GM18508 (cell line): Measurements from ENCODE around the gene CDK6.

ENCODE experiments used
- ATAC-seq: cut with Tn5 transposase; IDR thresholded peaks from one replicate; pipeline ENCODE4 v1.9.1; 2021; ENCODE audit warnings: moderate number of reproducible peaks; ENCODE audit not compliant: insufficient read depth, unreplicated experiment

CDK6 gene

GRCh38 chr7:92830027-92830426 lies 6.3 kb downstream of the CDK6 start:
- no peak for ATAC-seq

DNA sequence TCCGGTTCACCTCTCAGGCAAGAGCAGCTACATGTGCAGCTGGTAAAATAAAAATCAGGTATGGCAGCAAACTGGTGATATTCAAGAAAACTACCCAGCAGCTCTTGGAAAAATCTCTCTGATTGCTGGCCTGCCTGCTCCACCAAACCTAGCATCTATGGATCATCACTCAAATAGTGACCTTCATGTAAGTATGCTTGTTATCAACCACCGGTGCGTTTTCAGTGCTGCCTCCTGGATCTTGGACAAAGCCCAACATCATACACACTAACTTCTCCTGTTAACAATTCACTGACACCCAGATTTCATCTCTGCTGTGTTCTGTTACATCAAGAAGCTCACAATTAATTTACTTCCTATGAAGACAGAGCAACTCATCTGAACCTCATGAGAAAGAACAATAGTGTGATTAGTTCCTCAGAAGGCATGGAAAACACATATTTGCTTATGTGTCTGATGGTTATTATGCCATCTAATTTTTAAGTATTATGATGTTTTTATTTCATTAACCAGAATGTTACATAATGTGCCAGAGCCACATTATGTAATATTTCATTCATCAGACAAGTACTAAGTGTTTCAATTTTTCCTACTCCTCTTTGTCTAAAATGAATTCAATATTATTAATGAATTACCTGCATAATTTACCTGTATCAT lies 8.8 kb downstream of the CDK6 start:
- no peak for ATAC-seq

DNA sequence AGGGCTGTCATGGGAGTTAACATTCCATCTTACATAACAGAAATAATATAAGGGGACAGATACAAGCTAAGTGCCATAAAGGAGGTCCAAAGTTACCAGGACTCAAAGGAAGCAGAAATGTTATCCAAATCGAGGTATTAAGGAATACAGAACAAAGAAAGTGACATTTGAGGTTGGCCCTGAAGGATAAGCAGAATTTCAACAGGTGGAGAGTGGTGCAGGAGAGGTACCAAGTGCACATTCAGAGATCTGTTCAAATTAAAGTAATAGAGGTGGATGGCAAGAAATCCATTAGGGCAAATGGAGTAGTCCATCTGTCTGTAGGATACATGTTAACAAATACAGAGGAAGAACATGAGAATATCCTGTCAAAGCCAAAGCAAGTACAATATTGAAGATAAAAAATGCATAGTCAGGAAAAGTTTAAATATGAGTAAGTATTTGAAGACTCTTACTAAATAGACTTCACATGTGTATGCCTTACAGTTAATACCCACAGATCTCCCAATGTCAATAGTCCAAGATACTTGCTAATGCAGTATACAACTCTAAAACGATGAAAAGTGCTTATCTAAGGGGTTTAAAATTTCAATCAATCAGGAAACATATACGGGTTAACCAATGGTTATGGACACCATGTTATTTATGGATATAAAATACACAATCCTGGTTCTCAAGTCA lies 10.0 kb downstream of the CDK6 start:
- no peak for ATAC-seq

- no peak for ATAC-seq
Measured at GRCh38 chr7:92824901-92825480, 11.4 kb downstream of the CDK6 start.

- no peak for ATAC-seq
Measured at GRCh38 chr7:92824450-92824849, 11.9 kb downstream of the CDK6 start.

DNA sequence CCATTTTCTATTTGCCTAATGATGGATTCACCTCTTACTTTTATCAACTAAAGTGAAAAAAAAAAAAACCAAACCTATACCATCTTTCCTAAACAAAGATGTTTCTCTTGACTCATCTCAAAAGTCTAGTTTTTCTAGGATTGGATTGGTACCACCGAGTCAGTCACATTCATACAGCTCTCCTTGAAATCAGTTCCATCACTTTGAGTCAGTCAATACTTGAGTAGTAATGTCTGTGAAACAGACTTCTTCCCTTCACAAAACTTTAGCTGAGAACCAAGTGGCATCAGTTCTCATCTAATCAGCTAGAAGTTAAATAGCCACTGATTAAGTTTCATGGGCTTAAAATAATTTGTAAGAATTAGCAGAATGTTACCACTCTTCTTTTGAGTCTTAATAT lies 13.3 kb downstream of the CDK6 start:
- ATAC-seq, result no peak

DNA sequence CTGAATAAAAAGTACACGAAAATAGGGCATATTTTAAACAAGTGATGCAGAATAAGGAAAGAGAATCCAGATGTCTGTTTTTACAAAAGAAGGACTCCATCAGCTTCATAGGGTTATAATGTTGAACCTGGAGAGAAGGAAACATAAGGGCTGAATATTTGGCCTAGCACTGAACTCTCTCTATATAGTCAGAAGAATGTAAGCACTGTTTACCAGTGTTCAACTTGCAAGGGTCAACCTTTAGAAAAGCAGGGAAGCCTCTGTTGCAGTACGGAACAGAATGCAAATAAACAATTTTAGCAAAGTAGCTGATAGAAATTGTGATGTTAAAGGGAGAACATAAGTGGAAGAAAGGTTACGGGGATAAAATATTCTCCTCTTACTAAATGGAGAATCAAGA lies 16.2 kb downstream of the CDK6 start:
- ATAC-seq, result no peak

GRCh38 chr7:92817398-92817797 lies 19.0 kb downstream of the CDK6 start:
- ATAC-seq, result no peak

GRCh38 chr7:92815412-92815811 lies 21.0 kb downstream of the CDK6 start:
- no peak for ATAC-seq

DNA sequence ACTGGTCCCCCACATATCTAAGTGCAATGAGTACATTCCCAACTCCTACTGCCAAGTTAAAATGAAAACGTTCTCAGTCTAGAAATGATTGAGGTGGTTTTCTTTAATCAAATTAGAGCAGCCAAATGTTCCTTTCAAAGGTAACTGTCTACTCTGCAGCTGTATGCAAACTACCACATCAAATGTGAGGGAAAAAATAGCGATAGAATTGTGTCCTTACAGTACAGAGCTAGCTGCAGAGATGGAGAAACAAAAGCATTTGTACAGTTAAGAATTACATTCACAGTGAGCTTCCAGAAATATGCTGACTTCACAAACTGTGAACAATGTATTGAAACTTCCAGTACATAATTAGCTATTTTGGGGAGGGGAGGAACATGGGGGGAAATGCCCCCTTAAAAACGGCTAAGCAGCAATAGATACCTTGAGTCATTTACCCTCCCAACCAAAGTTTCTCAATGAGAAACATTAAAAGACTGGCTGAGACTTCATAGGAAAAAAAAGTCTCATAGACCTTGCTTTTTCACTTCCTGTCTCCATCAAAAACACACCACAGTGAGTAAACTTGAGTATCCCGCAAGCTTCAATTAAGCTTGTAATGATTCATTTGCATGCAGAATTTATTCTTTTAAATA lies 22.9 kb downstream of the CDK6 start:
- ATAC-seq, result peak; percentile 32

DNA sequence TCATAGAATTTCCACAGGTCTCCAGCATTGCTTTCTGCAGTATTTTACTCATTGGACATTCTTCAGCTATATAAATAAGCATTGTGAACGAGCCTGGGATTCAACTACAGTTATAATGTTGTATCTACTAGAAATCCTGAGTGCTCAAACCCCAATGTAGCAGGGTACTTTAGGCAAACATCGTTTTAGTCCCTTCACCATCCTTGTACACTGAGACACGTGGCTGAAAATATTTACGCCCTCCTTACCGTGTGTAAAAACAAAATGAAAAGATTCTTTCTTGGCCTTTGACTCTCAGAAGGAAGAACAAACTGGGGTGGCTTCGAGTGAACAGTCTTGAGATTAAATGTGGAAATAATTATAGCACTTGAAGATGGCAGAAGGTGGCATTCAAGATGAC lies 25.2 kb downstream of the CDK6 start:
- no peak for ATAC-seq

DNA sequence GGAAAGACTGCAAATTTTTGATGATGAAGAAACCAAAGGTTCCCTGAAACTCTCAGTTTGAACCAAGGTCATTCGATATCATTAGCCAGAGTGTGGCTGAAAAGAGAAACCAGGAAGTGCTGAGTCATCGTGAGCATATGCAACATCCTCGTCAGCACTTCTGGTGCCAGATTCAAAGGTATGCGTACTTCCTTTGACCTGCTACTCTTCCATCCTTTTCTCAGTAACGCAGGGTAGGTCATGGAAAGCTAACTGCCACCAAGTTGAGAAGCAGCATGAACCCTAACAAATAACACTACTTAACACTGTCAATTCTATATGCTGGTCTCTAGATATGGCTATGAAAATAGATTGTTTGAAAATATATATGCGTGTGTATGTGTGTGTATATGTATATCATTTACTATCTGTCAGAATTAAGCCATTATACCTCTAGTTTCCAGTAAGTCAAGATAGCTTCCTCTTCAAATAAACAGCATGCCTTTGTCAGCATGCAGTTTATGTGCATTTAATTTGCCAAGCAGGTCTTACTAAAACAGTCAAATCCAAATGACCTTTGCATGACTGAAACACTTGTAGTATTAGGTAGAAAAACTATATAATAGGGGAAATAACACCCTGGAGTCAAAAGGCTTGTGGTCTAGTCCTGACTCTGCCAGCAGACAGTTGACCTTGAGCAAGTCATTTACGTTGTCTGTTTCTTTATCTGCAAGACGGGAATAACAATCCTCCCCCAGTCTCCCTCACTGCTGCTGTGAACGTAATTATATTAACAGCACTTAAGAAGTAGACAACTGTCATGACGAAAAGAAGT lies 26.4 kb downstream of the CDK6 start:
- ATAC-seq, result peak; percentile 68

DNA sequence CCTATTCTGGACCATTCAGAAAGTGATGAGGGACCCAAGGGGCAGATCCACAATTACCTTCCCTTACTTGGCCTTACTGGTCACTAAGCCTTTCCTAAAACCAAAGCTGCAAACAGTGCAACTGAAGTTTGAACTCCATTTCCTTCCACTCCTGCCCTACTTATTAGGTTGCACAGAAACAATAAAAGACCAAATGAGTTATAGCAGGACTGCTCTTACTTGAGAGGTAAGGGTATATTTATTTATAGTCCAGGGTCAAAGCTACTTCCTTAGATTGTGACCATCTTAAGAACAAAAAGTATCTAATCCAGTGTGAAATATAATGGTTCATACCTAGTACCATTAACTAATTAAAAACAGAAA lies 27.0 kb downstream of the CDK6 start:
- peak; percentile 10 for ATAC-seq

DNA sequence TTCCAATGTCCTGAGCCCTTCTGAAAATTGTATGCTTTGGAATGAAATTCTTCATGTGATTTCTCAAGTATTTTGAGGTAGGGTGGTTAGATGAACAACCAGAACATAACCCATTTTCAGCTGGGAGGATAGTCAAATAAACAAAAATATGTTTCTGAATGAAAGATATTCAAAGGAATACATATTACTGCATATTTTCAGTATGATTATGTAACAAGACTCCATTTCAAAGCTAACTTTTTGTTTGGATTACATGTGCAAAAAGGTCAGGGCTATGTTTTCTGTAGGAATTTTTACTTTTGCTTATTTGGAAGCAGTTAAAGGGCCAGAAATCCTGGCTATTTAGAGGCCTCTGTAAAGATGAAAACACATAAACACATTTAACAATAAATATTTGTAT lies 27.7 kb downstream of the CDK6 start:
- ATAC-seq, result no peak

DNA sequence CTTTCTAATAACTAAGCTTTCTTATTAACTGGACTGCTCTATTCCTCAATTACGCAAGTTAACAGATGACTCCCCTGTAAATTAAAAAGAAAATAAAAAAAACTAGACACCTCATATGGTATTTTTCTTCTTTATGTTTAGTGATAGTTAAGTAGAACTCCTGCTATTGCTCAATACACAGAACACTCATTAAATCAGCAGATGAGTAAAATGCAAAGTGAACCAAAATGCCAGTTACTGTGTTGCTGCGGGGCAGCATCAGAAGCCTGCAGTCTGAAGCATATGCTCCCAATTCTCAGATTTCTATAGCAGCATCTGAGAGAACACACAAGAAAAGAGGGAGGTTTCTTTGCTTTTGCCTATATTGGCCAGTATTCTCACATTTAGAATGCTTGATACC lies 28.4 kb downstream of the CDK6 start:
- ATAC-seq, result no peak

- ATAC-seq, result no peak
Measured at GRCh38 chr7:92806496-92806895, 29.9 kb downstream of the CDK6 start.

DNA sequence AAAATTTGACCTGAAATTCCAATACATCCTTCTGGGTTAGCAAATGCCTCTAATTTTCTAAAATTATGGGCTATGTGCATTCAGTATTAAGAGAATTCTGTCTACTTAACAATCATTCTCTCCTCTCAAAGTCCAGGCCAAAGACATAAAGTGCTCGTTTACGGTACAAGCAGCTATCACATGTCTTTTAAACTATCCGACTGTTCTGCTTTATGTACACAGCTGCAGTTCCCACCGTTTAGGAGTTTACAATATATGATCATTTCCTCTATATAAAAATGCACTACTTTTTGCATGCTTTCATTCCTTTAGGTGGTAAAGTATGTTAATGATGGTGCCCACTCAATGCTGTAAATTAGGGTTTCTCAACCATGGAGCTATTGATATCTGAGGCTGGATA lies 34.0 kb downstream of the CDK6 start:
- ATAC-seq, result no peak

- peak; percentile 51 for ATAC-seq
Measured at GRCh38 chr7:92799446-92800211, 36.7 kb downstream of the CDK6 start.

DNA sequence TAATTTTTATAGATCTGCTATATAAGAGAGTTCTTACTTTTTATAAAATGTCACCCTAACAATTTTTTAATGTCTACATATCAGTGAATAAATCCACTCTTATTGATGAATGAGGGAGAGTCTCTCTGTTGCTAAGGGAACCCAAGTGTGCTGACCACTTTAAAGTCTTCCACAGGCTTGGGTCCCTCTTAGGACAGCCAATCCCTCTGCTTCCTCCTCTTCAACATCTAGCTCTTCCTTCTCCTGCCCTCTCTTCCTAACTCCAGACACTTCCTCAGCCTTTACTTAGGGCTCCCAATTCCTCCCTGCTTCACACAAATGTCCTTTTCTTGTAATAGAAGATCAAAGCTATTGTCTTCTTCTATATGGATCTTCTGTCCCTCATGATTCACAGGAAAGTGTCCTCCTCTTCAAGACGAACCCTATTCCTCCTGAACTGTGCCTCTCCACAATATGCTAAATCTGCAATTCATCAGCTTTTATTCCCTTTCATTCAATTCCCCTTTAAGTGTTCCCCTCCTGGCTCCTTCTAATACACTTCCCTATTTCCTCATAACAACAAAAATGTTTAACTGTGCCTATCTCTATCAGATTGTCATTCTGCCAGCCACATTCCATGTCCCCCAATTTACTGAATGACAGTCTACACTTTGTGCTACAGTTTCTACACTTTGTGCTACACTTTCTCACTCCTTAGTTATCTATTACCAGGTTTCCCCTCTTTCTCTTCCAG lies 37.7 kb downstream of the CDK6 start:
- no peak for ATAC-seq
